AG10803 (cell line): ENCODE results near the gene NRG2.

Experiments used
- DNase-seq: peaks from one replicate; pipeline ENCODE4 v3.0.0; 2010; ENCODE audit warnings: low read depth
- H3K4me3 ChIP-seq: 2 replicates; pipeline ENCODE4 v1.5.1; 2011; ENCODE audit warnings: mild to moderate bottlenecking, low read length, control low read depth
- CTCF ChIP-seq: conservative IDR thresholded peaks from 2 replicates; pipeline ENCODE4 v1.5.1; 2011; ENCODE audit warnings: mild to moderate bottlenecking, low read length, control low read depth, inconsistent platforms

NRG2 gene

GRCh38 chr5:140054086-140054689 lies 11.1 kb upstream of the NRG2 start:
- TF ChIP-seq CTCF = no peak
- DNase-seq = no peak
- no peak overlapping the region for H3K4me3 ChIP-seq

- no peak for DNase-seq
- no peak for TF ChIP-seq CTCF
- no peak overlapping the region for H3K4me3 ChIP-seq
Measured at GRCh38 chr5:140051950-140052349, 8.9 kb upstream of the NRG2 start.

GRCh38 chr5:140049713-140050112 lies 6.6 kb upstream of the NRG2 start:
- no peak for DNase-seq

GRCh38 chr5:140049205-140049604 lies 6.1 kb upstream of the NRG2 start:
- H3K4me3 ChIP-seq = no peak overlapping the region
- no peak for DNase-seq
- TF ChIP-seq CTCF = no peak

More at GRCh38 chr5:140049713-140050112, 6.6 kb upstream of the NRG2 start:
- no peak for TF ChIP-seq CTCF
- no peak overlapping the region for H3K4me3 ChIP-seq

GRCh38 chr5:140044041-140044440 lies 942 bp upstream of the NRG2 start:
- DNase-seq = peak; percentile 6
- no peak overlapping the region for H3K4me3 ChIP-seq
- TF ChIP-seq CTCF = no peak

- H3K4me3 ChIP-seq = peak overlapping the region; percentile 62
- no peak; the same call in 1 of the 2 replicates for TF ChIP-seq CTCF
- no peak for DNase-seq
Measured at GRCh38 chr5:140043508-140043872, 391 bp upstream of the NRG2 start.

GRCh38 chr5:140042393-140042642 lies 781 bp downstream of the NRG2 start:
- peak overlapping the region; percentile 62 for H3K4me3 ChIP-seq
- no peak for TF ChIP-seq CTCF
- no peak for DNase-seq
